ENCODE data around the gene BLM. TPM values are rescaled to one million over a fixed set of nuclear protein-coding genes. Genes with fewer than 3 reads are reported as not detected.

BLM gene
- polyA plus RNA-seq, 1 of the 3 experiments (the other 2 are of a cell fraction) = 2.7 TPM

GRCh38 chr15:90855139-90855538 lies 138.0 kb downstream of the BLM start:
- H3K36me3 ChIP-seq (replicated peaks in 1 of 2; ENCODE audit: control insufficient read depth in 1 of 2, insufficient read depth in 2 of 2, low read length in 1 of 2) = no peaks in the 10 kb centered on the region
- no peak for DNase-seq
- no peaks in the 10 kb centered on the region for H3F3A ChIP-seq (replicated peaks; ENCODE audit: insufficient read depth)
- TF ChIP-seq GABPA (IDR thresholded peaks at IDR 0.05; ENCODE audit: low read depth) = no peak
- TF ChIP-seq USF2 (IDR thresholded peaks at IDR 0.05; ENCODE audit: borderline replicate concordance, low read depth, low read length) = no peak
- no peak for TF ChIP-seq FOXM1 (IDR thresholded peaks at IDR 0.05; ENCODE audit: low read depth)
- TF ChIP-seq PBX3 (IDR thresholded peaks at IDR 0.05) = no peak
- TF ChIP-seq MEF2A (IDR thresholded peaks at IDR 0.05; ENCODE audit: borderline replicate concordance, low read depth) = no peak
- no peak for TF ChIP-seq MXI1 (IDR thresholded peaks at IDR 0.05; ENCODE audit: low read depth, low read length)
- TF ChIP-seq FOSL2 (IDR thresholded peaks at IDR 0.05; ENCODE audit: borderline replicate concordance, low read depth) = no peak
- TF ChIP-seq TCF12 (IDR thresholded peaks at IDR 0.05) = no peak
- TF ChIP-seq FOXJ3 (CRISPR knock-in tag; IDR thresholded peaks at IDR 0.05) = no peak
- no peak for TF ChIP-seq RXRA (IDR thresholded peaks at IDR 0.05; ENCODE audit: borderline replicate concordance, low read depth)
- TF ChIP-seq RAD21 (IDR thresholded peaks at IDR 0.05; ENCODE audit: low read length) = no peak
- TF ChIP-seq EP300 (IDR thresholded peaks at IDR 0.05; ENCODE audit: borderline replicate concordance in 1 of 2, low read depth in 1 of 2, low read length in 1 of 2) = no peak
- TF ChIP-seq ELF1 (IDR thresholded peaks at IDR 0.05) = no peak
- H3K4me2 ChIP-seq = no peak overlapping the region
- H3K9me3 ChIP-seq = no peaks in the 10 kb centered on the region
- no peak overlapping the region for H3K9ac ChIP-seq
- no peak overlapping the region for H3K27ac ChIP-seq (ENCODE audit: low read depth in 2 of 2, low read length in 1 of 2)
- no peak overlapping the region for H3K4me3 ChIP-seq (ENCODE audit: low read depth in 2 of 2, low read length in 1 of 2)
- WGBS (ENCODE audit: low lambda C conversion rate) = 82% methylated on average over 8 of the region's 9 CpGs
- no peaks in the 10 kb centered on the region for H4K20me1 ChIP-seq (ENCODE audit: insufficient read depth)
- no peak overlapping the region for H2AFZ ChIP-seq (ENCODE audit: low read depth)
- POLR2A ChIA-PET = no interaction called here
- H3K79me2 ChIP-seq (ENCODE audit: insufficient read depth) = no peaks in the 10 kb centered on the region
- H3K4me1 ChIP-seq (ENCODE audit: control insufficient read depth in 1 of 2, insufficient read depth in 2 of 2, low read depth in 1 of 2, low read length in 1 of 2) = 0 out of 4 replicates have a peak, but pooled peaks cover 0 to 4% of the 10 kb centered on the region in 2 experiments
- no peaks in the 10 kb centered on the region for H3K9me2 ChIP-seq
- CTCF ChIA-PET = no interaction called here
- H3K27me3 ChIP-seq (ENCODE audit: insufficient read depth) = no peaks in the 10 kb centered on the region

GRCh38 chr15:90857337-90857736 lies 140.2 kb downstream of the BLM start:
- Histone ChIP-seq H3K9me2 (no peaks in the 10 kb centered on the region), H3F3A (replicated peaks; ENCODE audit: insufficient read depth) (no peaks in the 10 kb centered on the region), H3K27me3 (ENCODE audit: insufficient read depth) (no peaks in the 10 kb centered on the region), H2AFZ (ENCODE audit: low read depth) (no peak overlapping the region), H3K36me3 (replicated peaks in 1 of 2; ENCODE audit: control insufficient read depth in 1 of 2, insufficient read depth in 2 of 2, low read length in 1 of 2) (no peaks in the 10 kb centered on the region), H3K9ac (no peak overlapping the region), H3K27ac (ENCODE audit: low read depth in 2 of 2, low read length in 1 of 2) (no peak overlapping the region), H3K79me2 (ENCODE audit: insufficient read depth) (no peaks in the 10 kb centered on the region), H3K4me1 (ENCODE audit: control insufficient read depth in 1 of 2, insufficient read depth in 2 of 2, low read depth in 1 of 2, low read length in 1 of 2) (0 out of 4 replicates have a peak, but pooled peaks cover 0 to 2% of the 10 kb centered on the region in 2 experiments), H3K9me3 (no peaks in the 10 kb centered on the region), H4K20me1 (ENCODE audit: insufficient read depth) (no peaks in the 10 kb centered on the region), H3K4me2 (no peak overlapping the region), H3K4me3 (ENCODE audit: low read depth in 2 of 2, low read length in 1 of 2) (no peak overlapping the region)
- TF ChIP-seq MXI1 (IDR thresholded peaks at IDR 0.05; ENCODE audit: low read depth, low read length) (no peak), PBX3 (IDR thresholded peaks at IDR 0.05) (no peak), ZBTB33 (IDR thresholded peaks at IDR 0.05; ENCODE audit: borderline replicate concordance, low read depth) (no peak), IRF3 (IDR thresholded peaks at IDR 0.05; ENCODE audit: low read depth, low read length) (no peak)
- no peak for DNase-seq
- ChIA-PET POLR2A (no interaction called here), CTCF (interaction anchor here (1.5 kb wide), 1 partner anchor 28 kb away, joined by 8 read pairs; no protein-coding TSS in a partner anchor)
- 93% methylated on average over 7 of the region's 8 CpGs for WGBS (ENCODE audit: low lambda C conversion rate)

Measured in SK-N-SH (cell line).